ENCODE data around the gene KCNH2.

The KCNH2 gene

DNA sequence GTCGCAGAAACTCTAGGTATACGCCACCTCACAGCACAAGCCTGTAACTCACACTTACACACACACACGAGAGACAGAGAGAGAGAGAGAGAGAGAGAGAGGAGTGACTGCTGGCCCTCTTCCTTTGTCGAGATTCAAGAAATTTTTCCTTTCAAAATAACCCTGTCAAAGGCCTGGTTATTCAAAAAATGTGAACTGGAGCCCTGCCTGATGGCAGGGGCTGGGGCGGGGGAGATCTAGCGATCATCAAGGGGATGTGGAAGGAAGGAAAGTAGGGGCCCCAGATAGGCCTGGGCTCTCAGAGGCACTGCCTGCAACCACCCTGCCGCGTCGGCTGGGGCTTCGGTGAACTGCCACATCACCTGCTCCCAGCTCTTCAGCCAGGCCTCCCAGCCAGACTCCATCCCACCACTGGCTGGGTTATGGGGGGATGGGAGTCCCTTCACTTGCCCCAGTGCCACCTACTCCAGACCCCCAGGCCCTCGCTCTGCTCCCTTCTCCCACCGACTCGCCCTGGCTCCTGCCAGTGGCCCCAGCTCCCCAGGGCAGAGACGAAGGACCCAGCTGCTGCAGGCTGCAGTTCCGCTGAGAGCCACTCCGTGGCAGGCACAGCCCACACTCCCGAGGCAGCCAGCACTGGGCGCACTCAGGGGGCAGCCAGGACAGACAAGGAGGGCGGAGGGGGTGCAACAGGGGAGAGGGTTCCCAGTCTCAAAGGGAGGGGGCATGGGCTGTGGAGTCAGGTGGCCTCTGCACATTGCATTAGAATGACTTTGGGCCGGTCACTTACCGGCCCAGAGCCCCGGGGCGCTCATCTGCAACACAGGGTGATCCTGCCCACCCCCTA lies 15.3 kb downstream of the KCNH2 start:
- TF ChIP-seq LEF1 (IDR thresholded peaks at IDR 0.05; ENCODE audit: borderline replicate concordance) (no peak), FOXA1 (IDR thresholded peaks at IDR 0.05) (no peak), SUZ12 (IDR thresholded peaks at IDR 0.05) (no peak), NFRKB (IDR thresholded peaks at IDR 0.05) (no peak), ELF4 (IDR thresholded peaks at IDR 0.05) (no peak), CTBP1 (IDR thresholded peaks at IDR 0.05; ENCODE audit: borderline replicate concordance) (no peak), TARDBP (IDR thresholded peaks at IDR 0.05) (no peak), L3MBTL2 (conservative IDR thresholded peaks at IDR 0.05) (no peak), ARNT (IDR thresholded peaks at IDR 0.05) (no peak), BHLHE40 (IDR thresholded peaks at IDR 0.05; ENCODE audit: borderline replicate concordance) (no peak), ZNF384 (IDR thresholded peaks at IDR 0.05) (no peak), HDGF (IDR thresholded peaks at IDR 0.05; ENCODE audit: borderline replicate concordance) (no peak), FOXK2 (IDR thresholded peaks at IDR 0.05) (no peak), FOXM1 (IDR thresholded peaks at IDR 0.05; ENCODE audit: borderline replicate concordance) (no peak)
- TF ChIP-seq, protein P1, sequence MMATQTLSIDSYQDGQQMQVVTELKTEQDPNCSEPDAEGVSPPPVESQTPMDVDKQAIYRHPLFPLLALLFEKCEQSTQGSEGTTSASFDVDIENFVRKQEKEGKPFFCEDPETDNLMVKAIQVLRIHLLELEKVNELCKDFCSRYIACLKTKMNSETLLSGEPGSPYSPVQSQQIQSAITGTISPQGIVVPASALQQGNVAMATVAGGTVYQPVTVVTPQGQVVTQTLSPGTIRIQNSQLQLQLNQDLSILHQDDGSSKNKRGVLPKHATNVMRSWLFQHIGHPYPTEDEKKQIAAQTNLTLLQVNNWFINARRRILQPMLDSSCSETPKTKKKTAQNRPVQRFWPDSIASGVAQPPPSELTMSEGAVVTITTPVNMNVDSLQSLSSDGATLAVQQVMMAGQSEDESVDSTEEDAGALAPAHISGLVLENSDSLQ (IDR thresholded peaks at IDR 0.05), result no peak
- ChIA-PET CTCF (interaction anchor here (0.6 to 5.2 kb wide), 26 partner anchors 11 to 205 kb away, joined by 3 to 51 read pairs (median 4); partner anchors contain the start of gene GBX1), POLR2A (no interaction called here)
- peak; percentile 92 for DNase-seq (ENCODE audit: extremely low spot score)

DNA sequence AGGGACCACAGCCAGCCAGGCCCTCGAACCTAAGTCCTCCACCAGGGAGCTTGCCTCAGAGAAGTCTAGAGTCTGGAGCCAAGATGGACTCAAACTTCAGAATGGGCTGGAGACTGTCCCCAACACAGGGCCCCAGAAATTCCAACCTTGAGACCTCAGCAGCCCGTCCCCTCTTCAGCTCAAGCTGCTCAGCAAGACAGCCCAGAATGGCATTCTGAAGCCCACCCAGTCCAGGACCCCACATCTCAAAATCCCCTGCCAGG lies 15.9 kb downstream of the KCNH2 start:
- no peak for TF ChIP-seq L3MBTL2 (conservative IDR thresholded peaks at IDR 0.05)
- no peak for TF ChIP-seq FOXK2 (IDR thresholded peaks at IDR 0.05)
- TF ChIP-seq FOXA1 (IDR thresholded peaks at IDR 0.05), result no peak
- no peak for TF ChIP-seq TARDBP (IDR thresholded peaks at IDR 0.05)
- no peak for TF ChIP-seq CTBP1 (IDR thresholded peaks at IDR 0.05; ENCODE audit: borderline replicate concordance)
- TF ChIP-seq SUZ12 (IDR thresholded peaks at IDR 0.05), result no peak
- TF ChIP-seq ZNF384 (IDR thresholded peaks at IDR 0.05), result no peak
- TF ChIP-seq FOXM1 (IDR thresholded peaks at IDR 0.05; ENCODE audit: borderline replicate concordance), result no peak
- TF ChIP-seq SP1 (IDR thresholded peaks at IDR 0.05), result no peak
- no peak for TF ChIP-seq NFRKB (IDR thresholded peaks at IDR 0.05)
- TF ChIP-seq ELF4 (IDR thresholded peaks at IDR 0.05), result no peak
- CTCF ChIA-PET, result interaction anchor here (0.6 to 5.2 kb wide), 17 partner anchors 13 to 206 kb away, joined by 3 to 51 read pairs (median 4); partner anchors contain the start of gene GBX1
- DNase-seq (ENCODE audit: extremely low spot score), result no peak
- POLR2A ChIA-PET, result no interaction called here

DNA sequence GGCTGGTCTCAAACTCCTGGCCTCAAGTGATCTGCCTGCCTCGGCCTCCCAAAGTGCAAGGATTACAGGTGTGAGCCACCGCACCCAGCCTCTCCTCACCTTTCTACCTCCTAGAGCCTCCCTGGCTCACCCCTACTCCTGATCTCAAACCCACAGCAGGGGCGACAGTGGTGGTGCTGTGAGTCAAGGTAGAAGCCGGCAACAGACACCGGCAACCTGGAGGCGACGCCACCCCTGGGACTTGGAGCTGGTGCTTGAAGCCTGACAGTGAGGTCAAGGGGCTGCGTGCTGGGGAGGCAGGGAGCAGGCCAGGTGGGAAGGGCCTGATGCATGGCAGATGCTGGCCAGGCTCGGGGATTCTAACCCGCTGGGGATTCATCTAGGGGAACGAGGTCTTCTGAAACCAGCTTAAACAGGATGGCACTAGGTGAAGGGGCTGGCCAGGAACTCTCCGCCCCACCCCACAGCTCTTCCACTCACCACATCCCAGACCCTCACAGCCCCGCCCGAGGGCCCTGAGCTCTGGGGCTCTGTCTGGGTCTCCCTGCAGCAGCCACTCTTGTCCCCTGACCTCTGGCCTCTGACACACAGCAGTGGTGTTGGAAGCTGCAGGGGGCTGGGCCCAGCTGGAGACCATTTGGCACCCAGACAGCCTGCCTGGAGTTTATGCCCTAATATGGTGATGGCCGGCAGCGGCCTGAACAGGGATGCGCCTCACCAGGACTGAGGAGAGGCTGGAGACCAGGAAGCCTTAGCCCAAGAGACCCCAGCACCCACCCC lies 16.4 kb downstream of the KCNH2 start:
- TF ChIP-seq LEF1 (IDR thresholded peaks at IDR 0.05; ENCODE audit: borderline replicate concordance) (no peak), ELF4 (IDR thresholded peaks at IDR 0.05) (no peak), FOXA1 (IDR thresholded peaks at IDR 0.05) (no peak), ARNT (IDR thresholded peaks at IDR 0.05) (no peak), SP1 (IDR thresholded peaks at IDR 0.05) (no peak), TARDBP (IDR thresholded peaks at IDR 0.05) (no peak), L3MBTL2 (conservative IDR thresholded peaks at IDR 0.05) (no peak), ZNF384 (IDR thresholded peaks at IDR 0.05) (no peak), CTBP1 (IDR thresholded peaks at IDR 0.05; ENCODE audit: borderline replicate concordance) (no peak), HDGF (IDR thresholded peaks at IDR 0.05; ENCODE audit: borderline replicate concordance) (no peak), FOXK2 (IDR thresholded peaks at IDR 0.05) (no peak), BHLHE40 (IDR thresholded peaks at IDR 0.05; ENCODE audit: borderline replicate concordance) (no peak), FOXM1 (IDR thresholded peaks at IDR 0.05; ENCODE audit: borderline replicate concordance) (no peak), NFRKB (IDR thresholded peaks at IDR 0.05) (no peak), SUZ12 (IDR thresholded peaks at IDR 0.05) (no peak)
- TF ChIP-seq, protein P1 (IDR thresholded peaks at IDR 0.05), result no peak
- ChIA-PET CTCF (interaction anchor here (0.6 to 5.2 kb wide), 12 partner anchors 16 to 206 kb away, joined by 3 to 51 read pairs (median 6); partner anchors contain the start of genes ABCB8 and GBX1), POLR2A (no interaction called here)
- no peak for DNase-seq (ENCODE audit: extremely low spot score)

DNA sequence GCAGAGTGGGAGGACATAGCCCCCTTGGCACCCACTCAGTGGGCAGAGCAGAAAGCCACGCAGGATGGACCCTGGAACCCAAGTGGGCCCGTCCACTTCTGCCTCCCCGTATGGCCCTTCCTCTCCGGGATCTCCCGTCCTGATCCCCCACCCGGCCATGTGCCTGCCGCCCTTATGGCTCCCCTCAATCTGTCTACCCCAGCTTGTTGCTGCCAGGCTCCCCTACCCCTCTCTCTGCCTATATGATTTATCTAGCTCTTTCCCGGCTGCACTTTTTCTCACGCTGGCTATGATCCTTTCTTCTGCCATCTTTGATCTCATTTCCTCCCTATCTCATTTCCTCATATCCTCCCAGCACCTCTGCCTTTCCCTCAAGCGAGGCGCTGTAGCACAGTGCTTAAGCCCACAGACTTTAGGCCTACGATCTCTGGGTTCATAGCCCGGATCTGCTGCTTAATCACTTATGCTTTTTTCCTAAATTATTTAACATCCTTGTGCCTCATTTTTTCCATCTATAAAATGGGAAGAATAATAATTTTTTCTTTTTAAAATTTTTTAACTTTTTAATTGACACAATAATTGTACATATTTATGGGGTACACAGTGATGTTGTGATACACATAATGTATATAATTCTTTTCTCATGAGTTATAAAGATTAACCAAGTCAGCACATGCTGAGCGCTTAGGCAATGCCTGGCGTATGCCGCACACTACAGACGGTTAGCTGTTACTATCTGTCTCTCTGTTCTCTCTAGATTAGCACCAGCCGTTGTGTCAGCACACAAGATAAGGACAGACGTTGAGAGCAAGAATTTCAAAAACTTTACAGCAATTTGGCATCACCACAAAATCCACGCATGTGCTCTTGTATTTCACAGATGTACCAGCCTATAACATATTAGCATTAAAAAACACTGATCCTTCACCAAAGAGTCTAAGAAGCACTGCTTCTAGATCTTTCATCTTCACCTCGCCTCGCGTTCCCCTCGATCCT lies 18.1 kb downstream of the KCNH2 start:
- POLR2A ChIA-PET, result interaction anchor here (1.1 kb wide), 1 partner anchor 11 kb away, joined by 4 read pairs; no protein-coding TSS in a partner anchor
- DNase-seq (ENCODE audit: extremely low spot score), result no peak
- no peak for TF ChIP-seq BHLHE40 (IDR thresholded peaks at IDR 0.05; ENCODE audit: borderline replicate concordance)
- no peak for TF ChIP-seq CTBP1 (IDR thresholded peaks at IDR 0.05; ENCODE audit: borderline replicate concordance)
- no peak for TF ChIP-seq ZNF384 (IDR thresholded peaks at IDR 0.05)

DNA sequence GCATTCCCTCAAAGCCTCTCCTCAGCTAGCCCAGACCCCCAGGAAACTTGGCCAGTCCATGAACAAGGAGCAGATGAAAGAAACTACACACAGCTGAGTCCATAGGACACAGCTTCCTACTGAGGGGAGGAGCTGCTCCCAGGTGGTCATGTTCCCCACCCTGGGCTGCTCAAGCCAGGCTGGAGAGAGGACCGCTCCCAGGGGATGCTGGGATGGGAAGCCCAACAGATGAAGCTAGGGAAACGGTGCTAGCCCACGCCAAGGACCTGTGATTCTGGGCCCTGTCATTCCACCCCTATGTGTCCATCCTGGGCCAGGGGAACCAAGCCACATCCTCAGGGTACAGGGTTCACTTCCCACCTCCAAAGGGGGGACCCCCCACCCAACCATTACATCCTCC lies 19.0 kb downstream of the KCNH2 start:
- ChIA-PET CTCF (interaction anchor here (0.6 to 5.2 kb wide), 4 partner anchors 10 to 179 kb away, joined by 3 to 51 read pairs (median 4); no protein-coding TSS in a partner anchor), POLR2A (interaction anchor here (1.1 kb wide), 1 partner anchor 10 kb away, joined by 4 read pairs; no protein-coding TSS in a partner anchor)
- no peak for DNase-seq (ENCODE audit: extremely low spot score)
- TF ChIP-seq ARNT (IDR thresholded peaks at IDR 0.05) (no peak), NFRKB (IDR thresholded peaks at IDR 0.05) (no peak), ZNF384 (IDR thresholded peaks at IDR 0.05) (no peak), LEF1 (IDR thresholded peaks at IDR 0.05; ENCODE audit: borderline replicate concordance) (no peak), TARDBP (IDR thresholded peaks at IDR 0.05) (no peak), ELF4 (IDR thresholded peaks at IDR 0.05) (no peak), FOXA1 (IDR thresholded peaks at IDR 0.05) (no peak)

More for the DNA sequence above, 18.1 kb downstream of the KCNH2 start:
- CTCF ChIA-PET, result interaction anchor here (0.5 to 5.2 kb wide), 6 partner anchors 11 to 180 kb away, joined by 3 to 51 read pairs (median 3); partner anchors contain the start of gene ABCB8

Measured in HEK293T (cell line).